Measurements from ENCODE around the gene KLF15.

KLF15 gene

DNA sequence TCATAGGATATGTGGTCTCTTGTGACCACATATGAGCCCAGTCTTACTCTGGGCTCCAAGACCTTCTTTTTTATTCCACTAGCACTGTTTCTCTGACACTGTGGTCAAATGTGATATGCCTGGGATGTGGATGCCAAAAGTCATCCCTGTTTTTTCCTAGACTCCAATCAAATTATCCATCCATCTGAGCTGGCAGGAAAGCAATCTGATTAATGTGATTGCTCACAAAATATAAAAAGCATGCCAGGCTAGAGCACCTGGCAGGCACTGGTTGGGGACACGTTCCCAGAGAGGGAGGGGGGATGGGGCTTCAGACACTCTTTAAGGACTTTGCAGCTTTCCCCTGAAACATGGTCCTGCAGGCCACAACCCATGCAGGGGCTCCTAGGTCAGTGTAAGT, 34.4 kb upstream of the KLF15 start:
- no peaks in the 10 kb centered on the region for H3K9me3 ChIP-seq (ENCODE audit: severe bottlenecking)
- no peak overlapping the region for H3K27ac ChIP-seq
- TF ChIP-seq, protein P1, sequence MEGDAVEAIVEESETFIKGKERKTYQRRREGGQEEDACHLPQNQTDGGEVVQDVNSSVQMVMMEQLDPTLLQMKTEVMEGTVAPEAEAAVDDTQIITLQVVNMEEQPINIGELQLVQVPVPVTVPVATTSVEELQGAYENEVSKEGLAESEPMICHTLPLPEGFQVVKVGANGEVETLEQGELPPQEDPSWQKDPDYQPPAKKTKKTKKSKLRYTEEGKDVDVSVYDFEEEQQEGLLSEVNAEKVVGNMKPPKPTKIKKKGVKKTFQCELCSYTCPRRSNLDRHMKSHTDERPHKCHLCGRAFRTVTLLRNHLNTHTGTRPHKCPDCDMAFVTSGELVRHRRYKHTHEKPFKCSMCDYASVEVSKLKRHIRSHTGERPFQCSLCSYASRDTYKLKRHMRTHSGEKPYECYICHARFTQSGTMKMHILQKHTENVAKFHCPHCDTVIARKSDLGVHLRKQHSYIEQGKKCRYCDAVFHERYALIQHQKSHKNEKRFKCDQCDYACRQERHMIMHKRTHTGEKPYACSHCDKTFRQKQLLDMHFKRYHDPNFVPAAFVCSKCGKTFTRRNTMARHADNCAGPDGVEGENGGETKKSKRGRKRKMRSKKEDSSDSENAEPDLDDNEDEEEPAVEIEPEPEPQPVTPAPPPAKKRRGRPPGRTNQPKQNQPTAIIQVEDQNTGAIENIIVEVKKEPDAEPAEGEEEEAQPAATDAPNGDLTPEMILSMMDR (IDR thresholded peaks at IDR 0.05; ENCODE audit: low read depth, low read length) = no peak
- no peaks in the 10 kb centered on the region for H3K36me3 ChIP-seq
- H3K27me3 ChIP-seq (ENCODE audit: insufficient read depth, low read depth, severe bottlenecking) = no peaks in the 10 kb centered on the region
- no peak overlapping the region for H3K4me3 ChIP-seq (ENCODE audit: low read depth, low read length)
- no peak for DNase-seq

DNA sequence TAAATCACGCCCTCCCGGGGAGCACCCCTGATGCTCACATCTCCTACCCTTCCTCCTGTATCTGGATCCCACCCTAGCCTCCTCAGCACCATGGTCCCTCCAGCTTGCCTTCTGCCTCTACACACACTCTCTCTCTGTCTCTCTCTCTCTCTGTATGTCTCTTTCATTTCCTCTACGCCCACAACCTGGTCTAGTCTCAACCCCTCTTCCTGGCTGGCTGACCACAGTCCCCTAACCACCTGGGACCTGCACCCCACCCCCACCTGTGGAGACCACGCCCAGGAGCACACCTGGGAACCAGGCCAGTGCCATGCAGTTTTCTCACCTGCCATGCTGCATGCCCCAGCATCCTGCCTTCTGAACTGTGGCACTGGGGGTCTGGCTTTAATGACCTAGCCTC, 33.5 kb upstream of the KLF15 start:
- Histone ChIP-seq H3K27me3 (ENCODE audit: insufficient read depth, low read depth, severe bottlenecking) (no peaks in the 10 kb centered on the region), H3K9me3 (ENCODE audit: severe bottlenecking) (no peaks in the 10 kb centered on the region), H3K27ac (no peak overlapping the region), H3K36me3 (no peaks in the 10 kb centered on the region), H3K4me3 (ENCODE audit: low read depth, low read length) (no peak overlapping the region)
- DNase-seq = no peak
- TF ChIP-seq, protein P1 (IDR thresholded peaks at IDR 0.05; ENCODE audit: low read depth, low read length) = no peak

DNA sequence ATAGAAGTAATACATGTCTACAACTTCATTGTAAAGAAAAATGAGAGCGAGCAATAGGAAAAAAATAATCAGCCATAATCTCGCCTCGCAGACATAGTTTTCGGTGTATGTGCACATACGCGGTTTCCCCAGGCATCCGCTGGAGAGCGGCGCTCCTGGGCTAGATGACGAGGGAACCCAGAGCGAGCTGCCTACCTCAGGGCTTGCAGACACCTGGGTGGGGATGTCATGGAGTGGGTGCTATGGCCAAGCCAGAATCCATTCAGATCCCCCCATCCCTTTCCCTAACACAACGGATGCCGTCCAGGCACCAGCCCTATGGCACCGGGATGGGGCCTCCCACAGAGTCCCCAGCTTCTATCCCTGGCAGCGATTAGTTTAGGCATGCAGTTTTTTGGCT, 33.0 kb upstream of the KLF15 start:
- H3K4me3 ChIP-seq (ENCODE audit: low read depth, low read length) = no peak overlapping the region
- no peaks in the 10 kb centered on the region for H3K36me3 ChIP-seq
- no peak overlapping the region for H3K27ac ChIP-seq
- no peak for DNase-seq
- H3K27me3 ChIP-seq (ENCODE audit: insufficient read depth, low read depth, severe bottlenecking) = no peaks in the 10 kb centered on the region
- TF ChIP-seq, protein P1 (IDR thresholded peaks at IDR 0.05; ENCODE audit: low read depth, low read length) = no peak
- no peaks in the 10 kb centered on the region for H3K9me3 ChIP-seq (ENCODE audit: severe bottlenecking)

DNA sequence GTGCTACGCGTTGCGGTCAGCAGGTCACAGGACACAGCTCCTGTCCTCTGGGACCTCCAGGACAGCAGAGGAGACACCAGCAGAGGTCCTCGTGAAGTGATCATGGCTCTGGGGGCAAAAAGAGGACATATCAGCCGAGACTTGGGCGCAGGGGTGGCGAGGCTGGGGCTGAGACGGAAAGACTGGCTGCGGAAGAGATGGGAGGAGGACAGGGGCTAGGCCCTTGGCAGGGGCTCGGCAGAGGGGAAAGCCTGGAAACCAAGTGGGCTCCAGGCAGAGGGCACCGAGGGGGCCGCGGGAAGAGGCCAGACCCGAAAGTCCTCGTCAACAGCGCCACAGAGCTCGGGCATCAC, 32.6 kb upstream of the KLF15 start:
- no peaks in the 10 kb centered on the region for H3K9me3 ChIP-seq (ENCODE audit: severe bottlenecking)
- DNase-seq = no peak
- H3K27me3 ChIP-seq (ENCODE audit: insufficient read depth, low read depth, severe bottlenecking) = no peaks in the 10 kb centered on the region
- H3K36me3 ChIP-seq = no peaks in the 10 kb centered on the region
- H3K27ac ChIP-seq = no peak overlapping the region
- TF ChIP-seq, protein P1 (IDR thresholded peaks at IDR 0.05; ENCODE audit: low read depth, low read length) = no peak
- no peak overlapping the region for H3K4me3 ChIP-seq (ENCODE audit: low read depth, low read length)

DNA sequence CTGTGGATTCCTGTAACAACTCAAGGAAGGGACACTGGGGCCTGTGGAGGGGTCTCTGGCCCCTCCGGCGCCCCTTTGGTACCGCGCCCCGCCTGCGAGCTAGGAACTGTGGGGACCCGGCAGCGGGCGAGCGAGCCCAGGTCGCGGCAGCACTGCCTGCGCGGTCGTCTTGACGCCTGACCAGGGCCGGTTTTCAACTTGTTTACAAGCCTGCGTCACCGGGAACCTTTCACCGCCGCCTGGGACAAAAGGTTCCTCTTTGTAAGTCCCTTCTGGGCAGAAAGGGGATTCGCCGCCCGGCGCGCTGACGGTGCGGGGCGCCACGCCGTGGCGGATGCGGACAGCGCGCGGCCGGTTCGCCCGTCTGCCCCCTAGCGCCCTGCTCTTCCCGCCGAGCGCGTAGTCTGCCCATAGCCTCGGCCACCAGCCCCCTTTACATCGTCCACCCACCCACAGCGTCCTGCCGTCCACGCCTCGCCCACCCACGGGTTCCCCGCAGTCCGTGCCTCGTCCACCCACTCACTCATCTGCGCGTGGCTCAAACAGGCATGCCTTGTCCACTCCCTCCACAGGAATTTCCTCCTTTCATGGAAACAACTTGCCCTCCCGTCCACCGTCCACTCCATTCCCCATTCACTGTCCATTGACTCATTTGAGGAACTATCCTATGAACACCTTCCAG, 32.0 kb upstream of the KLF15 start:
- TF ChIP-seq, protein P1 (IDR thresholded peaks at IDR 0.05; ENCODE audit: low read depth, low read length) = peak; percentile 90
- H3K9me3 ChIP-seq (ENCODE audit: severe bottlenecking) = no peaks in the 10 kb centered on the region
- H3K36me3 ChIP-seq = no peaks in the 10 kb centered on the region
- no peak overlapping the region for H3K27ac ChIP-seq
- no peak overlapping the region for H3K4me3 ChIP-seq (ENCODE audit: low read depth, low read length)
- no peaks in the 10 kb centered on the region for H3K27me3 ChIP-seq (ENCODE audit: insufficient read depth, low read depth, severe bottlenecking)
- DNase-seq = peak; percentile 56

DNA sequence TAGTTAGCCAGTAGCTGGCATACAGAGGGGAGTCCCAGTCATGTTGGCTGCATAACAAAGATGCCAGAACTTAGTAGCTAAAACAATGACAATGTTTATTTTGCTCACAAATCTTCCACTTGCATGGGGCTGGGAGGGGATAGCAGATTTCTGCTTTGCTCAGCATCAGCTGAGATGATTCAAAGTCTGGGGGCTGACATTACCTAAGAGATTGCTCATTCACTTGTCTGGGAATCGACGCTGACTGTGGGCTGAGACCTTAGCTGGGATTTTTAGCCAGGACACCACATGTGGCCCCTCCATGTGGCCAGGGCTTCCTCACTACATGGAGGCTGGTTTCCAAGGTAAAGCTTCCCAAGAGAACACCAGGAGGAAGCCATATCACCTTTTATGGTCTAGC, 24.8 kb upstream of the KLF15 start:
- TF ChIP-seq, protein P1 (IDR thresholded peaks at IDR 0.05; ENCODE audit: low read depth, low read length) = no peak
- no peaks in the 10 kb centered on the region for H3K36me3 ChIP-seq
- H3K4me3 ChIP-seq (ENCODE audit: low read depth, low read length) = no peak overlapping the region
- DNase-seq = no peak
- no peaks in the 10 kb centered on the region for H3K27me3 ChIP-seq (ENCODE audit: insufficient read depth, low read depth, severe bottlenecking)
- H3K27ac ChIP-seq = no peak overlapping the region
- no peaks in the 10 kb centered on the region for H3K9me3 ChIP-seq (ENCODE audit: severe bottlenecking)
